DMS 273 treated with DMSO at 0.1 percent for 48 hours (cell line): ENCODE data around the gene CNTNAP5.

ENCODE experiments used
- DNase-seq: peaks from one replicate; lab custom pipeline; 2025; lab: John Stamatoyannopoulos, UW

CNTNAP5 gene

GRCh38 chr2:124698979-124699565 is 674.0 kb downstream of the CNTNAP5 start:
- DNase-seq: no peak

GRCh38 chr2:124702777-124703176 is 677.7 kb downstream of the CNTNAP5 start:
- no peak for DNase-seq

GRCh38 chr2:124704071-124704925 is 679.2 kb downstream of the CNTNAP5 start:
- no peak for DNase-seq

- DNase-seq: no peak
Observed at GRCh38 chr2:124708661-124709060, 683.6 kb downstream of the CNTNAP5 start.

- DNase-seq: no peak
Observed at GRCh38 chr2:124713969-124714368, 688.9 kb downstream of the CNTNAP5 start.

- no peak for DNase-seq
Observed at GRCh38 chr2:124725187-124725586, 700.1 kb downstream of the CNTNAP5 start.

- DNase-seq: no peak
Observed at GRCh38 chr2:124740636-124741035, 715.5 kb downstream of the CNTNAP5 start.

GRCh38 chr2:124753842-124754241 is 728.8 kb downstream of the CNTNAP5 start:
- DNase-seq: no peak

GRCh38 chr2:124755386-124755785 is 730.3 kb downstream of the CNTNAP5 start:
- no peak for DNase-seq

- DNase-seq: no peak
Observed at GRCh38 chr2:124756048-124756447, 731.0 kb downstream of the CNTNAP5 start.

GRCh38 chr2:124762388-124762787 is 737.3 kb downstream of the CNTNAP5 start:
- no peak for DNase-seq

- DNase-seq: no peak
Observed at GRCh38 chr2:124763611-124764010, 738.5 kb downstream of the CNTNAP5 start.

GRCh38 chr2:124774781-124775180 is 749.7 kb downstream of the CNTNAP5 start:
- DNase-seq: no peak

GRCh38 chr2:124776332-124776731 is 751.2 kb downstream of the CNTNAP5 start:
- no peak for DNase-seq

GRCh38 chr2:124778076-124778475 is 753.0 kb downstream of the CNTNAP5 start:
- no peak for DNase-seq

GRCh38 chr2:124796647-124797046 is 771.6 kb downstream of the CNTNAP5 start:
- no peak for DNase-seq

GRCh38 chr2:124797049-124797448 is 772.0 kb downstream of the CNTNAP5 start:
- DNase-seq: no peak

GRCh38 chr2:124798551-124798950 is 773.5 kb downstream of the CNTNAP5 start:
- no peak for DNase-seq

- DNase-seq: no peak
Observed at GRCh38 chr2:124804014-124804940, 779.2 kb downstream of the CNTNAP5 start.

GRCh38 chr2:124805060-124805459 is 780.0 kb downstream of the CNTNAP5 start:
- no peak for DNase-seq

GRCh38 chr2:124810132-124810531 is 785.0 kb downstream of the CNTNAP5 start:
- no peak for DNase-seq

- no peak for DNase-seq
Observed at GRCh38 chr2:124814968-124815745, 790.1 kb downstream of the CNTNAP5 start.
